GM06990 (cell line): ENCODE measurements around the gene BTN3A1.

ENCODE experiments used
- DNase-seq: peaks from one replicate; pipeline ENCODE4 v3.0.0-alpha.2; 2011; ENCODE audit not compliant: insufficient read length; ENCODE audit errors: extremely low read depth
- H3K27me3 ChIP-seq: replicated peaks from 2 replicates; pipeline ENCODE4 v1.6.0; 2011; ENCODE audit warnings: low read length; ENCODE audit not compliant: control insufficient read depth, insufficient read depth
- H3K36me3 ChIP-seq: 2 replicates; pipeline ENCODE4 v1.5.1; 2011; ENCODE audit warnings: low read length; ENCODE audit not compliant: control insufficient read depth, insufficient read depth
- H3K4me3 ChIP-seq: replicated peaks from 2 replicates; pipeline ENCODE4 v1.5.1; 2011; ENCODE audit warnings: low read depth, mild to moderate bottlenecking, control low read depth, low read length
- TF ChIP-seq, protein P1 (sequence below): IDR thresholded peaks from 2 replicates; pipeline ENCODE4 v1.5.1; 2011; ENCODE audit warnings: low read length, control low read depth, mild to moderate bottlenecking, inconsistent platforms; ENCODE audit not compliant: insufficient read depth, poor library complexity, severe bottlenecking

The BTN3A1 gene

DNA sequence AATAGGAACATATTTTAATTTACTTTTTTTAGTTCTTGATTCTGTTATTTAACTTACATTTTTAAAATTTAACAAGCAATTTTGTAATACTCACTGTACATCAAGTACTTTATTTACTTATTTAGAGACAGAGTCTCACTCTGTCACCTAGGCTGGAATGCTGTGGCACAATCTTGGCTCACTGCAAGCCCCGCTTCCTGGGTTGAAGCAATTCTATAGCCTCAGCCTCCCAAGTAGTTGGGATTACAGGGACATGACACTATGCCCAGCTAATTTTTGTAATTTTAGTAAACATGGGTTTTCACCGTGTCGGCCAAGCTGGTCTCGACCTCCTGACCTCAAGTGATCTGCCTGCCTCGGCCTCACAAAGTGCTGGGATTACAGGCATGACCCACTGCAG, 45.2 kb downstream of the BTN3A1 start:
- Histone ChIP-seq H3K27me3 (no peaks in the 10 kb centered on the region), H3K4me3 (no peak overlapping the region), H3K36me3 (peaks cover 1% of the 10 kb centered on the region)
- TF ChIP-seq, protein P1, sequence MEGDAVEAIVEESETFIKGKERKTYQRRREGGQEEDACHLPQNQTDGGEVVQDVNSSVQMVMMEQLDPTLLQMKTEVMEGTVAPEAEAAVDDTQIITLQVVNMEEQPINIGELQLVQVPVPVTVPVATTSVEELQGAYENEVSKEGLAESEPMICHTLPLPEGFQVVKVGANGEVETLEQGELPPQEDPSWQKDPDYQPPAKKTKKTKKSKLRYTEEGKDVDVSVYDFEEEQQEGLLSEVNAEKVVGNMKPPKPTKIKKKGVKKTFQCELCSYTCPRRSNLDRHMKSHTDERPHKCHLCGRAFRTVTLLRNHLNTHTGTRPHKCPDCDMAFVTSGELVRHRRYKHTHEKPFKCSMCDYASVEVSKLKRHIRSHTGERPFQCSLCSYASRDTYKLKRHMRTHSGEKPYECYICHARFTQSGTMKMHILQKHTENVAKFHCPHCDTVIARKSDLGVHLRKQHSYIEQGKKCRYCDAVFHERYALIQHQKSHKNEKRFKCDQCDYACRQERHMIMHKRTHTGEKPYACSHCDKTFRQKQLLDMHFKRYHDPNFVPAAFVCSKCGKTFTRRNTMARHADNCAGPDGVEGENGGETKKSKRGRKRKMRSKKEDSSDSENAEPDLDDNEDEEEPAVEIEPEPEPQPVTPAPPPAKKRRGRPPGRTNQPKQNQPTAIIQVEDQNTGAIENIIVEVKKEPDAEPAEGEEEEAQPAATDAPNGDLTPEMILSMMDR: no peak
- DNase-seq: no peak

DNA sequence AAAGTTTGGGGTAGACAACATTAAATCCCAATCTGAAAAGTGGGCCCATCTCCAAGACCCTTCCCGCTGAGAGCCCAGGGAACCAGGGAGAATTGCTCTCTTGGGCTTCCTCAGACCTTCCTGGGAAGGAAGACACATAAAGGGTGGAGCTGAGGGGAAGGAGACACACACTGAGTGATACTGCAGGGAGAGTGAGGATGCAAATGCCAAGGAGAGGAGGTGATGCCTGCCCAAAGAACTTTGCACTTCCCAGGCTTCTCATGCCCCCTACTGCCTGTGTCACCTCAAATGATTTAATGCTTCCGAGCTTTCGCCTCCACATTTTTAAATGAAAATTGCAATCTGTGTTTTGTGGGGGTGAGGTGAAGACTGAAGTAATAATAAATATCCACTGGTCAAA, 48.2 kb downstream of the BTN3A1 start:
- no peaks in the 10 kb centered on the region for H3K27me3 ChIP-seq
- no peak overlapping the region for H3K4me3 ChIP-seq
- H3K36me3 ChIP-seq: peaks cover 1% of the 10 kb centered on the region
- no peak for DNase-seq
- TF ChIP-seq, protein P1: no peak

DNA sequence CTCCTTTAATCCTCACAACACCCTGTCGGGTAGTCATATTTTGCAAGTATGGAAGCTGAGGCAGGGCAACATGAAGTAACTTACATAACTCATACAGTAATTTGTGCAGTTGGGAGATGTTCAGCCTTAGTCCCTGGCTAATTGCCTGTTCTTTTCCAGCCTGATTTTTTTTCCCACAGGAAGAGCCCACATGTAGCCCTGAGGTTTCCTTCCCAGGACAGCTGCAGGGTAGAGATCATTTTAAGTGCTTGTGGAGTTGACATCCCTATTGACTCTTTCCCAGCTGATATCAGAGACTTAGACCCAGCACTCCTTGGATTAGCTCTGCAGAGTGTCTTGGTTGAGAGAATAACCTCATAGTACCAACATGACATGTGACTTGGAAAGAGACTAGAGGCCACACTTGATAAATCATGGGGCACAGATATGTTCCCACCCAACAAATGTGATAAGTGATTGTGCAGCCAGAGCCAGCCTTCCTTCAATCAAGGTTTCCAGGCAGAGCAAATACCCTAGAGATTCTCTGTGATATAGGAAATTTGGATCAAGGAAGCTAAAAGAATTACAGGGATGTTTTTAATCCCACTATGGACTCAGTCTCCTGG, 50.7 kb downstream of the BTN3A1 start:
- TF ChIP-seq, protein P1: no peak
- no peak for DNase-seq
- Histone ChIP-seq H3K36me3 (peaks cover 1% of the 10 kb centered on the region), H3K27me3 (no peaks in the 10 kb centered on the region), H3K4me3 (no peak overlapping the region)

DNA sequence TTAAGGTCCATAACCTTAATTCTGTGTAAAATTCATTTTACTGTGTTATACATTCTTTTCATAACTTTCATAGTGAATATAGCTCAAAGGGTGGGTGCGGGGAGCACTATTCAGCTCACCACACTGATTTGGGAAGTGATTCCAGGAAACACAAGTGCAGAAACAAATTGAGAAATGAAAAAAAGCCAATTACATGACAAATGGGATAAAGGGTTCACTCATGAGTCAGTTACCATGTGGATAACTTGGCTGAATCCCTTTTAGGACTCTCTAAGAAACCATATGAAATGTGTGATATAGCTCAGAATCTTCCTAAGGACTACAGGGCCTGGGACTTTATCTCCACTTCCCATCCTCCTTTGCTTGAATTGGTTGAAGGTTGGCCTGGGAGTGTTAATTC, 52.6 kb downstream of the BTN3A1 start:
- Histone ChIP-seq H3K36me3 (peaks cover 3% of the 10 kb centered on the region), H3K4me3 (no peak overlapping the region), H3K27me3 (no peaks in the 10 kb centered on the region)
- no peak for DNase-seq
- TF ChIP-seq, protein P1: no peak

DNA sequence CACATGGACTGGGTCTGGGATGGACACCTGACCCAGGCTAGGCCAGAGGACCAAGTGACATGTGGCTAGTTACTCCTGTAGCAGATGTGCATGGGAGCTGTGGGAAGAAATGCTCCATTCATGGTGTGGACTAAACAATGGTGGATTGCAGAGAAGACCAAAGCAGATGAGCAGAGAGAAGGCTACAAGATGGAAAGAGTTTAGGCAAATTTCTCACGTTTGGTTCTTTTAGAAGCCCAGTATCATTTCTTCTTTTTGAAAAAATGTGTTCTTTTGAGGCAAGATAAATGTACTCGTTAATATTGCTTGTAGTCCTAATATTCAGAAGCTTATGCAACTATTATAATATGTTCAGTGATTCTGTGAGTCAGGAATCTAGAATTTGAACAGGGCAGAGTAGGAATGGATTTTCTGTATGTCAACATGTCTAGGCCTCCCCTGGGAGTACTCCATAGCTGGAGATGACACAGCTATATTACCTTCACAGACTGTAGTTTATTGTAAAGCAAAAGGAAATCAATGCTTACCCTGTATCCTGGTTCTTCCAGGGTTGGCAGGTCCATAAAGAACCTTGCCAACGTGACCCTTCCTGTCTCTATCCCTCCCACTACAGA, 53.4 kb downstream of the BTN3A1 start:
- Histone ChIP-seq H3K27me3 (no peaks in the 10 kb centered on the region), H3K36me3 (peaks cover 4% of the 10 kb centered on the region), H3K4me3 (no peak overlapping the region)
- no peak for DNase-seq
- TF ChIP-seq, protein P1: no peak
